GM20000 (cell line): ENCODE measurements around the gene CRLF1.
A peak's percentile ranks its signal among the peaks of the same experiment; 100 is the strongest.

Source experiments
- DNase-seq: peaks from one replicate; pipeline ENCODE4 v3.0.0; 2012; ENCODE audit warnings: low spot score
- CTCF ChIP-seq: IDR thresholded peaks from 2 replicates; pipeline ENCODE4 v1.5.1; 2012; ENCODE audit warnings: mild to moderate bottlenecking, control low read depth; ENCODE audit errors: extremely low read depth, missing control alignments

CRLF1 gene

GRCh38 chr19:18650021-18650390 lies 43.4 kb upstream of the CRLF1 start:
- no peak for DNase-seq
- no peak for TF ChIP-seq CTCF

- peak; percentile 67 for DNase-seq
- no peak for TF ChIP-seq CTCF
Measured at GRCh38 chr19:18649371-18650020, 42.9 kb upstream of the CRLF1 start.

GRCh38 chr19:18648973-18649315 lies 42.3 kb upstream of the CRLF1 start:
- TF ChIP-seq CTCF, result no peak
- DNase-seq, result no peak

GRCh38 chr19:18647807-18648206 lies 41.2 kb upstream of the CRLF1 start:
- DNase-seq, result no peak
- no peak for TF ChIP-seq CTCF

GRCh38 chr19:18647371-18647767 lies 40.8 kb upstream of the CRLF1 start:
- no peak for DNase-seq

GRCh38 chr19:18646535-18647370 lies 40.2 kb upstream of the CRLF1 start:
- DNase-seq, result no peak
- TF ChIP-seq CTCF, result no peak

More at GRCh38 chr19:18647371-18647767, 40.8 kb upstream of the CRLF1 start:
- TF ChIP-seq CTCF, result no peak

GRCh38 chr19:18645035-18645511 lies 38.5 kb upstream of the CRLF1 start:
- TF ChIP-seq CTCF, result no peak
- DNase-seq, result no peak
